HepG2 (cell line): ENCODE results near the gene MAN1A1. TPM values are rescaled to one million over a fixed set of nuclear protein-coding genes. Genes with fewer than 3 reads are reported as not detected.
A peak's percentile ranks its signal among the peaks of the same experiment; 100 is the strongest.

ENCODE experiments used
- ELF3 ChIP-seq: IDR thresholded peaks from 2 replicates; pipeline ENCODE4 v1.6.1; 2016; ENCODE audit warnings: missing genetic modification reagents, missing compliant biosample characterization
- KMT2B ChIP-seq: IDR thresholded peaks from 2 replicates; pipeline ENCODE4 v1.6.1; 2016; ENCODE audit warnings: missing genetic modification reagents, missing compliant biosample characterization
- MYC ChIP-seq: sonication (generic); formaldehyde crosslinking; IDR thresholded peaks from 2 replicates; pipeline ENCODE4 v1.9.0; 2021; ENCODE audit warnings: missing genetic modification reagents, borderline replicate concordance
- RXRB ChIP-seq: IDR thresholded peaks from 2 replicates; pipeline ENCODE4 v1.6.1; 2016; ENCODE audit warnings: borderline replicate concordance, missing genetic modification reagents, missing compliant biosample characterization
- SALL1 ChIP-seq: sonication (generic); formaldehyde crosslinking; IDR thresholded peaks from 2 replicates; pipeline ENCODE4 v1.8.0; 2022; ENCODE audit warnings: mild to moderate bottlenecking, missing genetic modification reagents
- SMYD3 ChIP-seq: sonication (generic); formaldehyde crosslinking; IDR thresholded peaks from 2 replicates; pipeline ENCODE4 v1.8.1; 2023; ENCODE audit warnings: mild to moderate bottlenecking, missing genetic modification reagents
- ZMYM4 ChIP-seq: sonication (generic); formaldehyde crosslinking; IDR thresholded peaks from 2 replicates; pipeline ENCODE4 v1.8.1; 2023; ENCODE audit warnings: mild to moderate bottlenecking, missing genetic modification reagents
- ZNF7 ChIP-seq: IDR thresholded peaks from 2 replicates; pipeline ENCODE4 v1.6.1; 2016; ENCODE audit warnings: missing biosample characterization, missing genetic modification reagents
- ZNF704 ChIP-seq: sonication (generic); formaldehyde crosslinking; IDR thresholded peaks from 2 replicates; pipeline ENCODE4 v1.8.1; 2023; ENCODE audit warnings: mild to moderate bottlenecking, inconsistent platforms, moderate library complexity, missing genetic modification reagents, borderline replicate concordance
- ZNF713 ChIP-seq: sonication (generic); formaldehyde crosslinking; IDR thresholded peaks from 2 replicates; pipeline ENCODE4 v1.4.0; 2020; ENCODE audit warnings: mild to moderate bottlenecking, missing genetic modification reagents
- ZNF770 ChIP-seq: sonication (generic); formaldehyde crosslinking; IDR thresholded peaks from 2 replicates; pipeline ENCODE4 v1.5.0; 2020; ENCODE audit warnings: mild to moderate bottlenecking, missing genetic modification reagents
- polyA plus RNA-seq, 8 experiments: library from polyadenylated mRNA; depleted of rRNA in 3 of 8; stranded (reverse) in 7 of 8; unstranded in 1 of 8; fragments of >200 nt; fragmentation: Illumina TruSeq in 4 of 8; extraction: Trizol in 4 of 8; gene quantifications; 2 replicates each; pipeline versions ENCODE4 v1.2.1 to v1.2.3, GENCODE V29; 2011 to 2016; ENCODE audit warnings: low read depth in 4 of 8, missing spikeins in 1 of 8, mixed read lengths in 1 of 8; ENCODE audit not compliant: insufficient read depth in 1 of 8
- total RNA-seq, 5 experiments: library from RNA; depleted of rRNA; stranded (reverse); fragments of >200 nt; fragmentation: Illumina TruSeq; extraction: Trizol; gene quantifications; 2 replicates each; pipeline ENCODE4 v1.2.3, GENCODE V29; 2016; ENCODE audit warnings: low read depth in 1 of 5
- TF ChIP-seq, protein P1 (sequence below): IDR thresholded peaks from 2 replicates; pipeline ENCODE4 v1.6.1; 2016; ENCODE audit warnings: low read depth
- TF ChIP-seq, protein P2 (sequence below): sonication (generic); formaldehyde crosslinking; IDR thresholded peaks from 2 replicates; pipeline ENCODE4 v1.5.1; 2020; ENCODE audit warnings: missing genetic modification reagents, mild to moderate bottlenecking, borderline replicate concordance
- TF ChIP-seq, protein P3 (sequence below): sonication (generic); formaldehyde crosslinking; IDR thresholded peaks from 2 replicates; pipeline ENCODE4 v1.5.0; 2020; ENCODE audit warnings: missing genetic modification reagents, mild to moderate bottlenecking, borderline replicate concordance
- TF ChIP-seq, protein P4 (sequence below): IDR thresholded peaks from 2 replicates; pipeline ENCODE4 v1.6.1; 2012; ENCODE audit warnings: low read depth, low read length, improper control_type of control experiment
- TF ChIP-seq, protein P5 (sequence below): sonication (generic); formaldehyde crosslinking; IDR thresholded peaks from 2 replicates; pipeline ENCODE4 v1.4.0; 2020; ENCODE audit warnings: missing genetic modification reagents

The MAN1A1 gene
- total and polyA plus RNA-seq, 2 of the 13 experiments (the other 11 are each of a cell fraction or from before 2014, with no cell fraction given) = 156 to 236 TPM

- TF ChIP-seq, protein P1, sequence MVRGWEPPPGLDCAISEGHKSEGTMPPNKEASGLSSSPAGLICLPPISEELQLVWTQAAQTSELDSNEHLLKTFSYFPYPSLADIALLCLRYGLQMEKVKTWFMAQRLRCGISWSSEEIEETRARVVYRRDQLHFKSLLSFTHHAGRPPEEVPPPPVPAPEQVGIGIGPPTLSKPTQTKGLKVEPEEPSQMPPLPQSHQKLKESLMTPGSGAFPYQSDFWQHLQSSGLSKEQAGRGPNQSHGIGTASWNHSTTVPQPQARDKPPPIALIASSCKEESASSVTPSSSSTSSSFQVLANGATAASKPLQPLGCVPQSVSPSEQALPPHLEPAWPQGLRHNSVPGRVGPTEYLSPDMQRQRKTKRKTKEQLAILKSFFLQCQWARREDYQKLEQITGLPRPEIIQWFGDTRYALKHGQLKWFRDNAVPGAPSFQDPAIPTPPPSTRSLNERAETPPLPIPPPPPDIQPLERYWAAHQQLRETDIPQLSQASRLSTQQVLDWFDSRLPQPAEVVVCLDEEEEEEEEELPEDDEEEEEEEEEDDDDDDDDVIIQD (CRISPR knock-in tag) = no peak
- peak; percentile 83 for TF ChIP-seq ZNF7
- peak; percentile 31; the same call in 1 of the 2 replicates for TF ChIP-seq RXRB
- TF ChIP-seq ZNF713 (CRISPR knock-in tag) = no peak
- TF ChIP-seq SALL1 (CRISPR knock-in tag) = peak; percentile 73
- TF ChIP-seq, protein P2, sequence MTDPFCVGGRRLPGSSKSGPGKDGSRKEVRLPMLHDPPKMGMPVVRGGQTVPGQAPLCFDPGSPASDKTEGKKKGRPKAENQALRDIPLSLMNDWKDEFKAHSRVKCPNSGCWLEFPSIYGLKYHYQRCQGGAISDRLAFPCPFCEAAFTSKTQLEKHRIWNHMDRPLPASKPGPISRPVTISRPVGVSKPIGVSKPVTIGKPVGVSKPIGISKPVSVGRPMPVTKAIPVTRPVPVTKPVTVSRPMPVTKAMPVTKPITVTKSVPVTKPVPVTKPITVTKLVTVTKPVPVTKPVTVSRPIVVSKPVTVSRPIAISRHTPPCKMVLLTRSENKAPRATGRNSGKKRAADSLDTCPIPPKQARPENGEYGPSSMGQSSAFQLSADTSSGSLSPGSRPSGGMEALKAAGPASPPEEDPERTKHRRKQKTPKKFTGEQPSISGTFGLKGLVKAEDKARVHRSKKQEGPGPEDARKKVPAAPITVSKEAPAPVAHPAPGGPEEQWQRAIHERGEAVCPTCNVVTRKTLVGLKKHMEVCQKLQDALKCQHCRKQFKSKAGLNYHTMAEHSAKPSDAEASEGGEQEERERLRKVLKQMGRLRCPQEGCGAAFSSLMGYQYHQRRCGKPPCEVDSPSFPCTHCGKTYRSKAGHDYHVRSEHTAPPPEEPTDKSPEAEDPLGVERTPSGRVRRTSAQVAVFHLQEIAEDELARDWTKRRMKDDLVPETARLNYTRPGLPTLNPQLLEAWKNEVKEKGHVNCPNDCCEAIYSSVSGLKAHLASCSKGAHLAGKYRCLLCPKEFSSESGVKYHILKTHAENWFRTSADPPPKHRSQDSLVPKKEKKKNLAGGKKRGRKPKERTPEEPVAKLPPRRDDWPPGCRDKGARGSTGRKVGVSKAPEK = no peak
- TF ChIP-seq, protein P3, sequence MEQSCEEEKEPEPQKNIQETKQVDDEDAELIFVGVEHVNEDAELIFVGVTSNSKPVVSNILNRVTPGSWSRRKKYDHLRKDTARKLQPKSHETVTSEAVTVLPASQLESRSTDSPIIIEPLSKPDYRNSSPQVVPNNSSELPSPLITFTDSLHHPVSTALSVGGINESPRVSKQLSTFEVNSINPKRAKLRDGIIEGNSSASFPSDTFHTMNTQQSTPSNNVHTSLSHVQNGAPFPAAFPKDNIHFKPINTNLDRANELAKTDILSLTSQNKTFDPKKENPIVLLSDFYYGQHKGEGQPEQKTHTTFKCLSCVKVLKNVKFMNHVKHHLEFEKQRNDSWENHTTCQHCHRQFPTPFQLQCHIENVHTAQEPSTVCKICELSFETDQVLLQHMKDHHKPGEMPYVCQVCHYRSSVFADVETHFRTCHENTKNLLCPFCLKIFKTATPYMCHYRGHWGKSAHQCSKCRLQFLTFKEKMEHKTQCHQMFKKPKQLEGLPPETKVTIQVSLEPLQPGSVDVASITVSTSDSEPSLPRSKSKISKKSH (CRISPR knock-in tag) = no peak
- TF ChIP-seq, protein P4, sequence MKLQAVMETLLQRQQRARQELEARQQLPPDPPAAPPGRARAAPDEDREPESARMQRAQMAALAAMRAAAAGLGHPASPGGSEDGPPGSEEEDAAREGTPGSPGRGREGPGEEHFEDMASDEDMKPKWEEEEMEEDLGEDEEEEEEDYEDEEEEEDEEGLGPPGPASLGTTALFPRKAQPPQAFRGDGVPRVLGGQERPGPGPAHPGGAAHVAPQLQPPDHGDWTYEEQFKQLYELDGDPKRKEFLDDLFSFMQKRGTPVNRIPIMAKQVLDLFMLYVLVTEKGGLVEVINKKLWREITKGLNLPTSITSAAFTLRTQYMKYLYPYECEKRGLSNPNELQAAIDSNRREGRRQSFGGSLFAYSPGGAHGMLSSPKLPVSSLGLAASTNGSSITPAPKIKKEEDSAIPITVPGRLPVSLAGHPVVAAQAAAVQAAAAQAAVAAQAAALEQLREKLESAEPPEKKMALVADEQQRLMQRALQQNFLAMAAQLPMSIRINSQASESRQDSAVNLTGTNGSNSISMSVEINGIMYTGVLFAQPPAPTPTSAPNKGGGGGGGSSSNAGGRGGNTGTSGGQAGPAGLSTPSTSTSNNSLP = peak; percentile 54
- no peak for TF ChIP-seq MYC (CRISPR knock-in tag)
- no peak for TF ChIP-seq ZMYM4 (CRISPR knock-in tag)
- TF ChIP-seq, protein P5, sequence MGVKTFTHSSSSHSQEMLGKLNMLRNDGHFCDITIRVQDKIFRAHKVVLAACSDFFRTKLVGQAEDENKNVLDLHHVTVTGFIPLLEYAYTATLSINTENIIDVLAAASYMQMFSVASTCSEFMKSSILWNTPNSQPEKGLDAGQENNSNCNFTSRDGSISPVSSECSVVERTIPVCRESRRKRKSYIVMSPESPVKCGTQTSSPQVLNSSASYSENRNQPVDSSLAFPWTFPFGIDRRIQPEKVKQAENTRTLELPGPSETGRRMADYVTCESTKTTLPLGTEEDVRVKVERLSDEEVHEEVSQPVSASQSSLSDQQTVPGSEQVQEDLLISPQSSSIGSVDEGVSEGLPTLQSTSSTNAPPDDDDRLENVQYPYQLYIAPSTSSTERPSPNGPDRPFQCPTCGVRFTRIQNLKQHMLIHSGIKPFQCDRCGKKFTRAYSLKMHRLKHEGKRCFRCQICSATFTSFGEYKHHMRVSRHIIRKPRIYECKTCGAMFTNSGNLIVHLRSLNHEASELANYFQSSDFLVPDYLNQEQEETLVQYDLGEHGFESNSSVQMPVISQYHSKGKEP (CRISPR knock-in tag) = 0 out of 2 replicates have a peak, but pooled peaks have one; percentile 50
- no peak for TF ChIP-seq ZNF770 (CRISPR knock-in tag)
- TF ChIP-seq ELF3 = peak; percentile 19; the same call in 1 of the 2 replicates
- TF ChIP-seq KMT2B (CRISPR knock-in tag) = no peak
- 0 out of 2 replicates have a peak, but pooled peaks have one; percentile 61 for TF ChIP-seq SMYD3
- no peak for TF ChIP-seq ZNF704 (CRISPR knock-in tag)
Observed at GRCh38 chr6:119261944-119262284, 87.6 kb downstream of the MAN1A1 start (continued).
